GM18867 (cell line): ENCODE measurements around the gene NRXN2.

Experiments used
- ATAC-seq: cut with Tn5 transposase; IDR thresholded peaks from one replicate; pipeline ENCODE4 v1.9.1; 2021; ENCODE audit warnings: mild to moderate bottlenecking, moderate library complexity; ENCODE audit not compliant: unreplicated experiment

Gene NRXN2

GRCh38 chr11:64556721-64557250 is 166.2 kb downstream of the NRXN2 start:
- ATAC-seq: no peak
